Activated gamma-delta T cell (primary cell): ENCODE results near the gene PLPP1.
"Not testable (repeated sequence)": the region's sequence is repeated elsewhere in the genome, so short reads cannot be mapped to it uniquely, and the experiment has no call there.

Experiments
- DNase-seq: peaks from one replicate; lab custom pipeline; 2025; lab: John Stamatoyannopoulos, UW

The PLPP1 gene

GRCh38 chr5:55503917-55504316, 30.8 kb downstream of the PLPP1 start:
- not testable (repeated sequence) for DNase-seq

GRCh38 chr5:55502759-55503158, 32.0 kb downstream of the PLPP1 start:
- no peak for DNase-seq

- no peak for DNase-seq
Measured at GRCh38 chr5:55498457-55498856, 36.3 kb downstream of the PLPP1 start.

- DNase-seq: no peak
Measured at GRCh38 chr5:55497712-55498111, 37.1 kb downstream of the PLPP1 start.

- no peak for DNase-seq
Measured at GRCh38 chr5:55495216-55495615, 39.5 kb downstream of the PLPP1 start.

- no peak for DNase-seq
Measured at GRCh38 chr5:55492449-55492848, 42.3 kb downstream of the PLPP1 start.

GRCh38 chr5:55485073-55485472, 49.7 kb downstream of the PLPP1 start:
- no peak for DNase-seq

- DNase-seq: no peak
Measured at GRCh38 chr5:55484531-55484930, 50.2 kb downstream of the PLPP1 start.

- no peak for DNase-seq
Measured at GRCh38 chr5:55483885-55484284, 50.9 kb downstream of the PLPP1 start.

- DNase-seq: no peak
Measured at GRCh38 chr5:55481293-55481855, 53.4 kb downstream of the PLPP1 start.

- DNase-seq: no peak
Measured at GRCh38 chr5:55480781-55481180, 54.0 kb downstream of the PLPP1 start.

GRCh38 chr5:55472642-55473041, 62.1 kb downstream of the PLPP1 start:
- DNase-seq: no peak

- DNase-seq: no peak
Measured at GRCh38 chr5:55471468-55471867, 63.3 kb downstream of the PLPP1 start.

- no peak for DNase-seq
Measured at GRCh38 chr5:55470282-55470681, 64.5 kb downstream of the PLPP1 start.

GRCh38 chr5:55469839-55470238, 64.9 kb downstream of the PLPP1 start:
- no peak for DNase-seq

GRCh38 chr5:55467862-55468551, 66.8 kb downstream of the PLPP1 start:
- DNase-seq: no peak

GRCh38 chr5:55463613-55464012, 71.2 kb downstream of the PLPP1 start:
- no peak for DNase-seq

GRCh38 chr5:55459572-55459971, 75.2 kb downstream of the PLPP1 start:
- no peak for DNase-seq

- DNase-seq: no peak
Measured at GRCh38 chr5:55456216-55456895, 78.4 kb downstream of the PLPP1 start.

- DNase-seq: no peak
Measured at GRCh38 chr5:55454282-55454681, 80.5 kb downstream of the PLPP1 start.

GRCh38 chr5:55453211-55453610, 81.6 kb downstream of the PLPP1 start:
- DNase-seq: no peak

- DNase-seq: no peak
Measured at GRCh38 chr5:55451976-55452375, 82.8 kb downstream of the PLPP1 start.

GRCh38 chr5:55450050-55450765, 84.6 kb downstream of the PLPP1 start:
- no peak for DNase-seq
